Activated CD8-positive, alpha-beta memory T cell treated with anti-CD3 and anti-CD28 coated beads for 48 hours (primary cell): ENCODE results near the gene IGDCC3.

Experiments used
- DNase-seq, 3 experiments: peaks; one replicate each; pipeline ENCODE4 v3.0.0-alpha.2; 2020; ENCODE audit warnings: low read depth in 2 of 3, low spot score in 2 of 3

Gene IGDCC3

GRCh38 chr15:65329984-65330735, 47.6 kb downstream of the IGDCC3 start:
- DNase-seq, result no peak

- no peak for DNase-seq
Measured at GRCh38 chr15:65329288-65329983, 48.4 kb downstream of the IGDCC3 start.

- DNase-seq, result no peak
Measured at GRCh38 chr15:65328506-65329287, 49.1 kb downstream of the IGDCC3 start.

GRCh38 chr15:65327651-65328393, 50.0 kb downstream of the IGDCC3 start:
- DNase-seq, result no peak

GRCh38 chr15:65326818-65327217, 51.0 kb downstream of the IGDCC3 start:
- DNase-seq, result no peak

GRCh38 chr15:65326117-65326526, 51.7 kb downstream of the IGDCC3 start:
- no peak for DNase-seq

GRCh38 chr15:65323071-65323511, 54.7 kb downstream of the IGDCC3 start:
- no peak for DNase-seq

- peak; percentile 49 to 67 (median 54) for DNase-seq
Measured at GRCh38 chr15:65318870-65319356, 58.9 kb downstream of the IGDCC3 start.

GRCh38 chr15:65312400-65312916, 65.3 kb downstream of the IGDCC3 start:
- DNase-seq, result no peak

GRCh38 chr15:65311760-65312159, 66.0 kb downstream of the IGDCC3 start:
- DNase-seq, result no peak

GRCh38 chr15:65310431-65311137, 67.2 kb downstream of the IGDCC3 start:
- DNase-seq, result no peak

- no peak for DNase-seq
Measured at GRCh38 chr15:65309882-65310418, 67.9 kb downstream of the IGDCC3 start.

- DNase-seq, result no peak
Measured at GRCh38 chr15:65307978-65308377, 69.8 kb downstream of the IGDCC3 start.

GRCh38 chr15:65306551-65306950, 71.3 kb downstream of the IGDCC3 start:
- DNase-seq, result no peak

- no peak for DNase-seq
Measured at GRCh38 chr15:65305776-65306175, 72.0 kb downstream of the IGDCC3 start.

GRCh38 chr15:65305150-65305758, 72.5 kb downstream of the IGDCC3 start:
- DNase-seq, result no peak

GRCh38 chr15:65304381-65305149, 73.2 kb downstream of the IGDCC3 start, which contains the start of gene RNU5B-1:
Gene RNU5B-1, plus strand, starts transcription at chr15:65304677.
- DNase-seq, result peak; percentile 59 to 81 (median 69)

- no peak for DNase-seq
Measured at GRCh38 chr15:65303687-65304380, 74.0 kb downstream of the IGDCC3 start.
